Breast epithelium (tissue), 4 donors: Measurements from ENCODE around the gene RAPH1. TPM values are rescaled to one million over a fixed set of nuclear protein-coding genes. Genes with fewer than 3 reads are reported as not detected.

Experiments used
- DNase-seq, 2 donors: peaks; one replicate each; pipeline ENCODE4 v3.0.0-alpha.2; 2019; ENCODE audit warnings: low spot score in 2 of 2
- H3K27ac ChIP-seq, 2 donors: fragments of 200-600 bp; sonication (generic) in 1 of 2; one replicate each; pipeline ENCODE4 v1.5.1; 2016 to 2019; ENCODE audit warnings: mild to moderate bottlenecking in 1 of 2
- H3K27me3 ChIP-seq, 2 donors: fragments of 200-600 bp; sonication (generic) in 1 of 2; one replicate each; pipeline versions ENCODE4 v1.5.1 to v1.6.0; 2017 to 2019; ENCODE audit warnings: control low read depth in 1 of 2, mild to moderate bottlenecking in 1 of 2
- H3K36me3 ChIP-seq: fragments of 200-600 bp; one replicate; pipeline ENCODE4 v1.5.1; 2019
- H3K4me1 ChIP-seq, 2 donors: fragments of 200-600 bp; sonication (generic); one replicate each; pipeline ENCODE4 v1.5.1; 2016 to 2019; ENCODE audit warnings: control low read depth in 1 of 2
- H3K4me3 ChIP-seq, 3 donors: fragments of 200-600 bp; sonication (generic); 1 replicate in 2 of 3; 2 replicates in 1 of 3; pipeline ENCODE4 v1.5.1; 2016 to 2019; ENCODE audit warnings: mild to moderate bottlenecking in 3 of 3, moderate library complexity in 2 of 3
- H3K9me3 ChIP-seq, 2 donors: fragments of 200-600 bp; sonication (generic) in 1 of 2; one replicate each; pipeline ENCODE4 v1.5.1; 2016 to 2019; ENCODE audit warnings: control low read depth in 1 of 2
- CTCF ChIP-seq, 3 donors: fragments of 450-650 bp; IDR thresholded peaks; one replicate each; pipeline ENCODE4 v1.5.1; 2016 to 2017; ENCODE audit warnings: antibody characterized with exemption in 3 of 3, mild to moderate bottlenecking in 3 of 3, moderate library complexity in 3 of 3
- POLR2A ChIP-seq: fragments of 450-650 bp; IDR thresholded peaks from one replicate; pipeline ENCODE4 v1.6.1; 2016; ENCODE audit warnings: antibody characterized with exemption, mild to moderate bottlenecking, moderate library complexity
- POLR2AphosphoS5 ChIP-seq, 3 donors: sonication (generic); formaldehyde crosslinking; IDR thresholded peaks; one replicate each; pipeline ENCODE4 v1.6.1; 2017; ENCODE audit warnings: antibody characterized with exemption in 3 of 3
- intact Hi-C: fragments of 100-400 bp; cut with DNase I; formaldehyde crosslinking; loops from one replicate; pipeline ENCODE4 v1.15.1; 2023; ENCODE audit warnings: low total_unique reads
- total RNA-seq, 3 donors: library from RNA; depleted of rRNA; stranded (reverse); fragments of >200 nt; gene quantifications; one replicate each; pipeline ENCODE4 v1.1.0, GENCODE V29; 2016

Gene RAPH1
- total RNA-seq, 3 donors from 2014 or later: 33.0 to 66.9 (median 62.3) TPM

DNA sequence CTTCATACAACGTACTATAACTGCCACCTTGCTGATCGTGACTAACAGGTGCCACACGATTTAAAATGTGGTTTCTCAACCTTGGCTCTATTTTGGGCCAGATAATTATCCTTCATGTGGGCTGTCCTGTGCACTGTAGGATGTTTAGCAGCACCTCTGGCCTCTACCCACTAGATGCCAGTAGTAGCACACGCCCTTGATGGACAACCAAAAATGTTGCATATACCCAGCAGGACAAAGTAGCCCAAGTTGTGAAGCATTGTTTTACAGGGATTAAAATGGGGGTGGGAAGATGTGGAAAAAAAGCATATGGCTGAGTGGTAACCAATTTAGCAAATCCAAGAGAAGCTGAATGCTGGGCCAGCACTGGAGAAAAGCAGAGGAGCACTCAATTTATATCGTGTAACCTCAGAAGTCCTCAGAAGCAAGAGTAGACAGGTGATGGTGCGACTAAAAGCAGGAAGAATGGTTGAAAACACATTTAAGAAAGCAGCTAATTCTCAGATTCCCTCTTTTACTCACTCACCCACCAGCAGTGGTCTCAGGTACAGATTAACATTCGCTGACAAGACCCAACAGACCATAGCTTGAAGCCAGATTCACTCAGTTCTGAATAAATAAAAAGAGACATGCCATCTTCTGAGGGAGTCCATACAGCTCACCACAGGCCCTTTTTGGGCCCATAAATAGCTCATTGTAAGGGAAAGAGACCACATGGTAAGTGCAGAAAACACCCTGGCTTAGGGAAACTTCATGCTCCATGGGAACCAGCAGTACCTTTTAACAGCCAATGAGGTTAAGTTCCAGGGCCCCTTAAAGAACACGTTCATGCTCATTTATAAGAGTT lies 50.6 kb downstream of the RAPH1 start:
- H3K36me3 ChIP-seq: no peaks in the 10 kb centered on the region
- intact Hi-C loops: loop anchor here (10.0 kb wide), 1 partner anchor 330 kb away; no protein-coding TSS in a partner anchor
- no peak for DNase-seq
- no peaks in the 10 kb centered on the region for H3K27me3 ChIP-seq
- H3K27ac ChIP-seq: no peak overlapping the region
- peak in 2 of 3 donors; percentile 59 to 60 for TF ChIP-seq CTCF (IDR thresholded peaks at IDR 0.05)
- no peak for TF ChIP-seq POLR2A
- H3K4me1 ChIP-seq: no peaks in the 10 kb centered on the region
- H3K9me3 ChIP-seq: no peaks in the 10 kb centered on the region
- H3K4me3 ChIP-seq: no peak overlapping the region

DNA sequence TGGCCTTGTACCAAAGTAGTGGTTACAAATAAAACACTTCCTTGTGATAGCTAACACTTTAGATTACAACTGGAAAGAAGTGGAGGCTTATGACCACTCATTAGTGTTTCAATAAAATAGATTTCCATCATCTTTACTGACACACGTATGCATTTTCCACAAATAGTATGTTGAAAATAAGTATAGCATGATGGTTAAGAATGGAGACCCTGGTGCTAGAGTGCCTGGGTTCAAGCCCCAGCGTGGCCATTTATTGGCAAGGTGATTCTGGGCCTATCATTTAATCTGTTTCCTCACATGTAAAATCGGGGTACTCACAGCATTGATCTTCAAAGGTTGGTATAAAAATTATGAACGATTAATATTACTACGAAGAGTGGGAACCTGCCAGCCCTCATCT lies 54.5 kb downstream of the RAPH1 start:
- TF ChIP-seq POLR2A: no peak
- TF ChIP-seq POLR2AphosphoS5 (IDR thresholded peaks at IDR 0.05): no peak
- TF ChIP-seq CTCF (IDR thresholded peaks at IDR 0.05): no peak
- Histone ChIP-seq H3K27ac (no peak overlapping the region), H3K4me3 (no peak overlapping the region), H3K36me3 (no peaks in the 10 kb centered on the region), H3K9me3 (no peaks in the 10 kb centered on the region), H3K4me1 (no peaks in the 10 kb centered on the region), H3K27me3 (no peaks in the 10 kb centered on the region)
- no peak for DNase-seq
- intact Hi-C loops: loop anchor here (10.0 kb wide), 1 partner anchor 334 kb away; no protein-coding TSS in a partner anchor

GRCh38 chr2:203476881-203477280 lies 58.2 kb downstream of the RAPH1 start:
- no peak for TF ChIP-seq CTCF (IDR thresholded peaks at IDR 0.05)
- TF ChIP-seq POLR2AphosphoS5 (IDR thresholded peaks at IDR 0.05): no peak
- no peak for TF ChIP-seq POLR2A
- intact Hi-C loops: no loop called here
- Histone ChIP-seq H3K36me3 (no peaks in the 10 kb centered on the region), H3K9me3 (no peaks in the 10 kb centered on the region), H3K4me3 (no peak overlapping the region), H3K4me1 (no peaks in the 10 kb centered on the region), H3K27me3 (no peaks in the 10 kb centered on the region), H3K27ac (no peak overlapping the region)
- DNase-seq: no peak

GRCh38 chr2:203471323-203471722 lies 63.8 kb downstream of the RAPH1 start:
- intact Hi-C loops: no loop called here
- H3K27me3 ChIP-seq: no peaks in the 10 kb centered on the region
- no peak overlapping the region for H3K27ac ChIP-seq

More at GRCh38 chr2:203471323-203471722, 63.8 kb downstream of the RAPH1 start:
- Histone ChIP-seq H3K4me1 (no peaks in the 10 kb centered on the region), H3K36me3 (no peaks in the 10 kb centered on the region), H3K9me3 (no peaks in the 10 kb centered on the region), H3K4me3 (no peak overlapping the region)
- no peak for TF ChIP-seq CTCF (IDR thresholded peaks at IDR 0.05)
- TF ChIP-seq POLR2AphosphoS5 (IDR thresholded peaks at IDR 0.05): no peak
- TF ChIP-seq POLR2A: no peak
- no peak for DNase-seq
